Coronary artery (tissue), 2 donors: ENCODE measurements around the gene CRLF2.
"Not testable (repeated sequence)": the region's sequence is repeated elsewhere in the genome, so short reads cannot be mapped to it uniquely, and the experiment has no call there.

Experiments used
- DNase-seq: peaks from one replicate; pipeline ENCODE4 v3.0.0-alpha.2; 2017; ENCODE audit warnings: low spot score
- H3K27ac ChIP-seq, 2 donors: fragments of 200-600 bp; sonication (generic); one replicate each; pipeline ENCODE4 v1.5.1; 2016 to 2019
- H3K4me3 ChIP-seq: fragments of 200-600 bp; sonication (generic); 2 replicates; pipeline ENCODE4 v1.5.1; 2016; ENCODE audit warnings: mild to moderate bottlenecking, moderate library complexity
- TF ChIP-seq, protein P1 (sequence below): fragments of 200-600 bp; sonication (generic); IDR thresholded peaks from one replicate; pipeline ENCODE4 v1.5.1; 2019; ENCODE audit warnings: antibody characterized with exemption

CRLF2 gene

DNA sequence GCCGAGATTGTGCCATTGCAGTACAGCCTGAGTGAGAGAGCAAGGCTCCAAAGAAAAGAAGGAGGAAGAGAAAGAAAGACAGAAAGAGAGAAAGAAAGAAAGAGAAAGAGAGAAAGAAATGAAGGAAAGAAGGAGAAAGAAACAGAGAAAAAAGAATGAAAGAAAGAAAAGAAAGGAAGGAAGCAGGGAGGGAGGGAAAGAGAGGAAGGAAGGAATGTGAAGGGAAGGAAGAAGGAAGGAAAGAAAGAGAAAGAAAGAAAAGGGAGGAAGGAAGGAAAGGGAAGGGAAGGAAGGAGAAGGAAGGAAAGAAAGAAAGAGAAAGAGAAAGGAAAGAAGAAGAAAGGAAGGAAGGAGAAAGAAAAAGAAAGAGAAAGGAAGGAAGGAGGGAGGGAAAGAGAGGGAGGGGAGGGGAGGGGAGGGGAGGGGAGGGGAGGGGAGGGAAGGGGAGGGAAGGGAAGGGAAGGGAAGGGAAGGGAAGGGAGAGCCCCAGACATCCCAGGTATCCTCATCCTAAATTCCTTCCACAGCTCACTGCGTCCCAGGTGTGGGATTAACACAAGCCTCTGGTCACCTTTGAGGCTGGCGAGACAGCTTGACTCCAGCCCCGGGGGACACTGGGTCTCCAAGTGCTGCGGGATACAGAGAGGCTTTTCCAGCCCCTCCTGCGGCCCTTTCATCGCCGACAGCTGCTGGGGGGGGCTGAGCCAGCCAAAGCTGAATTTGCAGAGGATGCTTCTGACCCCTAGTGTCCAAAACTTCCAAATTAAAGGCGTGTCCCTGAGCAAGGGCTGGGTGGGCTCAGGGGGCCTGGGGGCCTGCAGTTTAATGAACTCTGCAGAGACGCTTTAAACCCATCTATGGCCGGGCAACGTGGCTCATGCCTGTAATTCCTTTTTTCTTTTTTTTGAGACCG lies 32.0 kb upstream of the CRLF2 start:
- DNase-seq = no peak
- no peak overlapping the region for H3K4me3 ChIP-seq

DNA sequence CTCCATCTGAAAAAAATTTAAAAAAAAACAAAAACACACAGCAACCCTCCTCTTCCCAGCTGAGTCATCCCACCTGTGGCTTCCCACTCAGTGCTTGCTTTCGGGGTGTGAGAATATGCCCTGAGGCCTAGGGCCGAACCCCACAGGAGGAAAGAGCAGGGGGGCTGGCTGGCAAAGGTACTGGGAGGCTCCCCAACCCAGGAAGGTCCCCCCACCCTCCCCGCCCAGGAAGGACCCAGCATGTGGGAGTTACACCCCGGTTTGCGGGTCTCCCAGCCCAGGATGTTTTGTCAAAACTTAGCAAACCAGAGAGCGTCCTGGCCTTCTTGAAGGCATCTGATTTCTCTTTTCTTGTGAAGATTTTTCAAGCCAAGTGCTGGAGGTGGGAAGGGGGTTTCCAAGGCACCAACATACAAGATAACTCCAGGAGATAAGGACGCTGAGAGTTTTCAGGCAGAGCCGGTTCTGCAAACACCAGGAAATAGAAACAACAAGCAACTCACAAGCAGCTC lies 30.5 kb upstream of the CRLF2 start:
- no peak overlapping the region for H3K27ac ChIP-seq
- no peak overlapping the region for H3K4me3 ChIP-seq
- TF ChIP-seq, protein P1, sequence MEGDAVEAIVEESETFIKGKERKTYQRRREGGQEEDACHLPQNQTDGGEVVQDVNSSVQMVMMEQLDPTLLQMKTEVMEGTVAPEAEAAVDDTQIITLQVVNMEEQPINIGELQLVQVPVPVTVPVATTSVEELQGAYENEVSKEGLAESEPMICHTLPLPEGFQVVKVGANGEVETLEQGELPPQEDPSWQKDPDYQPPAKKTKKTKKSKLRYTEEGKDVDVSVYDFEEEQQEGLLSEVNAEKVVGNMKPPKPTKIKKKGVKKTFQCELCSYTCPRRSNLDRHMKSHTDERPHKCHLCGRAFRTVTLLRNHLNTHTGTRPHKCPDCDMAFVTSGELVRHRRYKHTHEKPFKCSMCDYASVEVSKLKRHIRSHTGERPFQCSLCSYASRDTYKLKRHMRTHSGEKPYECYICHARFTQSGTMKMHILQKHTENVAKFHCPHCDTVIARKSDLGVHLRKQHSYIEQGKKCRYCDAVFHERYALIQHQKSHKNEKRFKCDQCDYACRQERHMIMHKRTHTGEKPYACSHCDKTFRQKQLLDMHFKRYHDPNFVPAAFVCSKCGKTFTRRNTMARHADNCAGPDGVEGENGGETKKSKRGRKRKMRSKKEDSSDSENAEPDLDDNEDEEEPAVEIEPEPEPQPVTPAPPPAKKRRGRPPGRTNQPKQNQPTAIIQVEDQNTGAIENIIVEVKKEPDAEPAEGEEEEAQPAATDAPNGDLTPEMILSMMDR = no peak
- DNase-seq = no peak

More for the DNA sequence above, 32.0 kb upstream of the CRLF2 start:
- no peak overlapping the region for H3K27ac ChIP-seq
- TF ChIP-seq, protein P1 = no peak

DNA sequence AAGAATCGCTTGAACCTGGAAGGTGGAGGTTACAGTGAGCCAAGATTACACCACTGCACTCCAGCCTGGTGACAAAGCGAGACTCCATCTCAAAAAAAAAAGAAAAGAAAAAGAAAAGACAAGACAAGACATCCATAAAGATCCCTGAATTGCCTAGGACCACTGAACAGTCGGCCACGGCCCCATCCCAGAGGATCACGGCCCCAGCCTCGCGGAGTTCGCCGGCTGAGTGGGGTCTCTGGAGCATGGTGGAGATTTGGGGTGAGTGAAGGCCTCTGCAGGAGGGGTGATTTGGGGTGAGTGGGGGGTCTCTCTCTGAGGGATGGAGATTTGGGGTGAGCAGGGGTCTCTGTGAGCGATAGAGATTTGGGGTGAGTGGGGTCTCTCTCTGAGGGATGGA lies 28.1 kb upstream of the CRLF2 start:
- not testable (repeated sequence) for DNase-seq, H3K4me3 ChIP-seq, H3K27ac ChIP-seq

DNA sequence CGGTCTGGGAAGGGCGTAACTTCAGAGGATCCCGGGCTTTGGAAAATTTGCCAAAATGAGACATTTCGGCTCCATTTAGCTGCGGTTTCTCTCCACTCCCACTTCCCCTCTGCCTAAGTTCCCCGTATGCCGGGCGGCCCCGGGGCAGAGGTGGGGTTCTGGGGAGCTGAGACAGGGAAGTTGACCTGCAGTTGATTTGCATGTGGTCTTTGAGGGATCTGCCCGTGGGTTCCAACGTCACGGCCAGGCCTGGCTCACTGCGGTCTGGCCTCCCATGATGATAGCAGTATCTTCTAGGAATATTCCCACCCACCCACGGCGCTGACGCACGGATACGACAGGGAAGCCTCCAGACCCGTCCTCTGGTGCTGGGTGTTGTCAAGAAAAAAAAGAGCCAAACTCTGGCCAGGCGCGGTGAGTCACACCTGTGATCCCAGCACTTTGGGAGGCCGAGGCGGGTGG lies 27.3 kb upstream of the CRLF2 start:
- H3K27ac ChIP-seq = no peak overlapping the region
- DNase-seq = peak; percentile 76
- TF ChIP-seq, protein P1 = no peak
- H3K4me3 ChIP-seq = no peak overlapping the region

DNA sequence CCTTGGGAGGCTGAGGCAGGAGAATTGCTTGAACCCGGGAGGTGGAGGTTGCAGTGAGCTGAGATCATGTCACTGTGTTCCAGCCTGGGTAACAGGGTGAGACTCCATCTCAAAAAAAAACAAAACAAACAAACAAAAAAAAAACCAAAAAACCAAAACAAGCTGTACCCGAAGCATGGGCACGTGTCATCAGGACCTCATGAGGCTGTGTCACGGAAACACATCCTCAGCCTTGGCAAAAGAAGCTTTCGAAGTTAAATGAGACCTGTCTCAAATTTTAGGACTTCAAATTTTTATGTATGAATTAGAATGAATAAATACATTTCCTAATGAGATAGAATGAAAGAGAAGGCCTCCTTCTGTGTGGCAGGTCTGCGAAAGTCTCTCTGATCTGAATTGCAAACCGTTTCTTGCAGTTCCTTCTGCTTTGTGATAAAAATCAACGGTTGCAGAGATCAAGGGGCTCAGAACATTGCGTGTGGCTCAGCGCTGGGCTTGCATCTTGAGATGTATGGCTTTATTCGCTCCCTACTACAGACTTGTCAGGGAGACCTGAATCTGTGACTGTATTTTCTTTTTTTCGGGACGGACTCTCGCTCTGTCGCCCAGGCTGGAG lies 19.5 kb upstream of the CRLF2 start:
- Histone ChIP-seq H3K27ac (no peak overlapping the region), H3K4me3 (no peak overlapping the region)
- TF ChIP-seq, protein P1 = no peak
- DNase-seq = no peak

DNA sequence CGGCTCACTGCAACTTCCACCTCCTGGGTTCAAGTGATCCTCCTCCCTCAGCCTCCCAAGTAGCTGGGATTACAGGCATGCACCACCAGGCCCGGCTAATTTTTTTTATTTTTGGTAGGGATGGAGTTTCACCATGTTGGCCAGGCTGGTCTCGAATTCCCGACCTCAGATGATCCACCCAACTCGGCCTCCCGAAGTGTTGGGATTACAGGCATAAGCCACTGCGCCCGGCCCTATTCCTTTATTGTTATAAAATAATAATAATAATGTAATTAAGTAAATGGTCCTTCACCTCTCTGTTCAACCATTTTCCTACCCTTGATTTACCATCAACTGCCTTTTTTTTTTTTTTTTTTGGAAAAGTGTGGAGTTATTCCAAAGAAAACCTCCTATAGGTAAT lies 15.7 kb upstream of the CRLF2 start:
- not testable (repeated sequence) for H3K27ac ChIP-seq, H3K4me3 ChIP-seq, DNase-seq

DNA sequence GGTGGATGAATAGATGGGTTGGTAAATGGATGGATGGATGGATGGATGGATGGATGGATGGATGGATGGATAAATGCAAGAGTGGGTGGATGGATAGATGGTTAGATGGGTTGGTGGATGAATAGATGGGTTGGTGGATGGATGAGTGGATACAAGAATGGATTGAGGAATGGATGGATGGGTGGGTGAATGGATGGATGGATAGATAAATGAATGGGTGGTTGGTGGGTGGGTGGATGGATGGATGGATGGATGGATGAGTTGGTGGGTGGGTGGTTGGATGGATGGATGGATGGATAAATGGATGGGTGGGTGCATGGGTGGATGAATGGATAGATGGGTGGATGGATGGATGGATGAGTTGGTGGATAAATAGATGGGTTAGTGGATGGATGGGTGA lies 13.8 kb upstream of the CRLF2 start:
- TF ChIP-seq, protein P1 = no peak
- H3K27ac ChIP-seq = no peak overlapping the region
- DNase-seq = no peak
- no peak overlapping the region for H3K4me3 ChIP-seq

DNA sequence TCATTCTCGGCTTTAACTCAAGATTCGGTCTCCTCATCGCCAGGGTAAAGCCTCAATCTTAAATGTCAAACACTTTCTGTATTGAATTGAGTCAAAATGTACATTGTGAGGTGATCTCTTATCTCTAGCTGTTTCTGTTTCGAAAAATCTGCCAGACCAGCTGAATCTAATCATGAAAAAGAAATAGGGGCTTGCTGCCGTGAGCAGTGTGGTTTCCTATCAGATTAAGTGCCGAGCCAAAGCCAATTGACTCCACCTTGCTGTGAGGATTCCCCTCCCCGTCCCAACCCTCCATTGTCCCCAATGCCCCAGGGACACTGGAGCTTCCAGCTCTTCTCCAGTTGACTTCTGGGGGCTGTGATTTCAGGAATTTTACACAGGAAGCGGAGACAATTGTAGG lies 12.5 kb upstream of the CRLF2 start:
- Histone ChIP-seq H3K4me3 (no peak overlapping the region), H3K27ac (no peak overlapping the region)
- TF ChIP-seq, protein P1 = no peak
- DNase-seq = no peak
